AG09309 (cell line): ENCODE results near the gene NXN.
"Not testable (repeated sequence)": the region's sequence is repeated elsewhere in the genome, so short reads cannot be mapped to it uniquely, and the experiment has no call there.

Source experiments
- DNase-seq: peaks from one replicate; pipeline ENCODE4 v3.0.0-alpha.2; 2010; ENCODE audit warnings: low read depth
- H3K4me3 ChIP-seq: 2 replicates; pipeline ENCODE4 v1.5.1; 2011; ENCODE audit warnings: mild to moderate bottlenecking, low read depth, low read length, moderate library complexity; ENCODE audit not compliant: control insufficient read depth
- TF ChIP-seq, protein P1 (sequence below): IDR thresholded peaks from 2 replicates; pipeline ENCODE4 v1.5.1; 2011; ENCODE audit warnings: mild to moderate bottlenecking, low read depth, low read length, inconsistent platforms; ENCODE audit not compliant: insufficient read depth, control insufficient read depth; ENCODE audit errors: missing control alignments

The NXN gene

DNA sequence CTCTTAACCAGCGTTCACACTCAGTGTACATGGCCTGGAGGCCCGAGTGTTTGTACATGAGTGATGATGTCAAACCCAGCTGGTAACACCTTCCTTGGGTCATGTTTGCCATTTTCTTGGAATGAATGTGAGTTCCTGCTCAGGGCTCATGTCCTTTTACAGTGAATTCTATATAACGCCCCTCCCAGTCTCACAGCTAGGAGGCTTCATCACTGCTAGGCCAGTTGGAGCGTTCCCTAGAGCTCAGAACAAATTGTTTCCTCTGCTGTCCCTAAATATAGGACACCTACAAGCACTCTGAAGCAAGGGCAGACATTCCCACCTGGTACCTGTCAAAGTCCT lies 22.8 kb upstream of the NXN start:
- TF ChIP-seq, protein P1, sequence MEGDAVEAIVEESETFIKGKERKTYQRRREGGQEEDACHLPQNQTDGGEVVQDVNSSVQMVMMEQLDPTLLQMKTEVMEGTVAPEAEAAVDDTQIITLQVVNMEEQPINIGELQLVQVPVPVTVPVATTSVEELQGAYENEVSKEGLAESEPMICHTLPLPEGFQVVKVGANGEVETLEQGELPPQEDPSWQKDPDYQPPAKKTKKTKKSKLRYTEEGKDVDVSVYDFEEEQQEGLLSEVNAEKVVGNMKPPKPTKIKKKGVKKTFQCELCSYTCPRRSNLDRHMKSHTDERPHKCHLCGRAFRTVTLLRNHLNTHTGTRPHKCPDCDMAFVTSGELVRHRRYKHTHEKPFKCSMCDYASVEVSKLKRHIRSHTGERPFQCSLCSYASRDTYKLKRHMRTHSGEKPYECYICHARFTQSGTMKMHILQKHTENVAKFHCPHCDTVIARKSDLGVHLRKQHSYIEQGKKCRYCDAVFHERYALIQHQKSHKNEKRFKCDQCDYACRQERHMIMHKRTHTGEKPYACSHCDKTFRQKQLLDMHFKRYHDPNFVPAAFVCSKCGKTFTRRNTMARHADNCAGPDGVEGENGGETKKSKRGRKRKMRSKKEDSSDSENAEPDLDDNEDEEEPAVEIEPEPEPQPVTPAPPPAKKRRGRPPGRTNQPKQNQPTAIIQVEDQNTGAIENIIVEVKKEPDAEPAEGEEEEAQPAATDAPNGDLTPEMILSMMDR, result no peak
- DNase-seq, result no peak
- H3K4me3 ChIP-seq, result no peak overlapping the region

DNA sequence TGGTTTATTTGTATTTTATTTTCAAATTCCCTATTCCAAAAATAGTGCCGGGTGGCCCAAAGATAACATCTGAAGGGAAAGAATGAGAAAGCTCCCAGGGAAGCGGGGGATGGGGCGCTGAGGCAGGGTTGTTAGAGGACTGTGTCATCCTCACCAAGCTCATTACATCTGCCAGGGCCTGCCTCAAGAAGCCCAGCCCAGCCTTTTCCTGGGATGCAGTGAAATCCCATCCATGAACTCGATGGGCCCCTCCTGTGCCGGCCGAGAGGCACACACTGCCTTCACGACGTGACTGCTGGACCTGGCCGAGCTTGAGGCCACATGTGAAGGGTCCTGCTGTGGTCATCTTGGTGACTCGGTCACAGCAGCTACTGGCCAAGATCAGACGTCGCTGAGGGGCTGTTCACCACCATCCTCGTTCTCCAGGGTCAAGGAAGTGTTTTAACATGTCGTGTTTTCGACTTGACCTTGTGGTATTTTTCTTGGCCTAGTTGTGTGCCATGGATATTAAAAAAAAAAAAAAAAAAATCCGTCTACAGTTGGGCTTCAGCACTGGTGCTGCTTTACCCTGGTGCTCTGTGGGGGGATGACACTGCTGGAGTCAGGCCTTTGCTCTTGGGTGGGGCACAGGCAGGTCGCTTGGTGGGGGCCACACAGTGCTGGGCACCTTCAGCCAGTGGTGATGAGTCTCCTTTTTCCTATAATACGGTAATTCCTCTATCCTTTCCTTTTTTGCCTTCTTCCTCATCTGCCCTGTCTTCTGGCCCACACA lies 22.2 kb upstream of the NXN start:
- no peak for DNase-seq
- TF ChIP-seq, protein P1, result no peak
- no peak overlapping the region for H3K4me3 ChIP-seq

DNA sequence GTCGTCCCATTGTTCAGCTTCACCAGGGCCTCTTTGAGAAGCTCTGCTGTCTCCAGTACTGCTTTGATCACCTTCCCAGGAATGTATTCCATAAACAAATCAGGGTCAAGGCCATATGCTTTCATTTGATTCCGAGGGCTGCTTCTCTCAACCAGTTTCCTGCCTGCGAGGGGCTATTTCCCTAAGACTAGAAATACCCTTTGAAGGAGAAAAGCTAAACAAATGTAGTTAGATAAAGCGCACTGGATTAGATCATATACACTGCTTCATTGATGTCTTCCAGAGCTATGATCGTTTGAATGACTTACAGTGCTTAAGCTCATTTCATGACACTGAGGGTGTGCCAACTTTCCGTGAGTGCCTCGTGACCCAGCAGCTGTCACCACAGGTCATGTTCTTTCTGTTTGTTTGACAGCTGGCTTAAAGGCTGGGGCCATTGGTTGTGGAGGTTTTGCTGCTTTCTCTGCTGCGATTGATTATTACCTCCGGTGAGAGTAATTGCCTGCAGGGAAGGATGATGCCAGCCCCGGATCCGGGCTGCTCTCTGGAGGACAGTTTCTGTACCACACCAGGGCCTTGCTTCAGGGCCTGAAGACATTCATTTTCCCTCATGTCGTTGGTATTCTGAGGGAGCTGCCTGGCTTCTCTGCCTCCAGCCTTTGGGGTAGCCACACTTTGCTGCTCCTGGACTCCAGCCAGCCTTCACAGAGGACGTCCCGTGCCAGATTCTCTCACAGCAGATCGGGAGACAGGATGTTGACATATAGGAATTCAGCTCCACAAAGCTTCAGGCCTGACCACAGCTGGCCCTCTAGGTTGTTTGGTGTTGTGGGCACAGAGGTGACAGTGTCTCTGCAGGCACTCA lies 21.3 kb upstream of the NXN start:
- TF ChIP-seq, protein P1, result no peak
- no peak for DNase-seq
- no peak overlapping the region for H3K4me3 ChIP-seq

DNA sequence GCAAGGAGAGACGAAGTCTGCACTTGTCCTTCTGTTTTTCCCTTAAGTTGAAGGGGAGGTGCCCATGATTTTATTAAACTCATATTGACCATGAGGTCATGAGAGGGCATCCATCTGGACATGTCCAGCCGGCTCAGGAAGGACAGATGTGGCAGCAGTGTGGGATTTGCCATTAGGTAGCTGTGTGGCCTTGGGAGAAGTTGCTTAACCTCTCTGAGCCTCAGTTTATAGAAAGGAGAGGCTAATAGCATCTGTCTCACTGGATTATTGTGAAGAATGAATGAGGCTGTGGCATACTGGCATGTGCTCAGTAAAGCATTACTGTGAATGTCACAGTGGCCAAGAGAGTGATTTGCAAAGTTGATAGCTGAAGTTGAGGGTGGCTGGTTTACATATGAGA lies 18.5 kb upstream of the NXN start:
- TF ChIP-seq, protein P1, result no peak
- DNase-seq, result no peak
- H3K4me3 ChIP-seq, result peak overlapping the region; percentile 75; the same call in 1 of the 2 replicates

DNA sequence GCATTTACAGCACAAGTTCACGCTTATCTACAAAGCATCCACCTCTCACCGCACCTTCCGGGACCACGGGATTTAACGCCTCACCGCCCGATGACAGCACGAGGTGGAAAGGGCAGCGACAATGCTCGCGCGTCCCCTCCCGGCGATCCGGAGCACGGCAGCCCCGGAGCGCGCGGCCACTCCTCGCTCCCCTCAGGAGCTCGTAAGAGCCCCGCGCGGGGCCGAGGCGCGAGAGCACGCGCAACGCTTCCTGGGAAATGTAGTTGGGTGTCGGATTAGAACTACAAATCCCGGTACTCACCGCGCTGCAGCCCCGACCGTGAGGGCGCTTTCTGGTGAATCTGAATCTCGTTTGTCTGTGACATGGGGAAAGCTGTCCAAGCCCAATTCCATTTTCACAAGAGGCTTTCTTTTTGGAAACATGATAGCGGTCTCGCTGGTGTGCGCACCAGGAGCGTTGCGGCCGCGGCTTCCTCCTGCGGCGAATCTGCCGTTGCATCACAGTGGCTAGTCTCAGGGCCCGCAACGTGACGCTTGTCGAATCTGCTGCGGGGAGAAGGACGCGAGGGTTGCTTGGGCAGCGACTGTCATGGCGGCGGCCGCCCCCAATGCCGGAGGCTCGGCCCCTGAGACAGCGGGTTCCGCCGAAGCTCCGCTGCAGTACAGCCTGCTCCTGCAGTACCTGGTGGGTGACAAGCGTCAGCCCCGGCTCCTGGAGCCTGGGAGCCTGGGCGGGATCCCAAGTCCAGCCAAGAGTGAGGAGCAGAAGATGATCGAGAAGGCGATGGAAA lies 17.2 kb upstream of the NXN start, which contains the start of gene TIMM22:
Gene TIMM22 (plus strand): TSS at position 576 of the 791 bp plus-strand sequence. CDS start 14 bp downstream, at position 590.
- DNase-seq, result peak; percentile 93
- H3K4me3 ChIP-seq, result peak within 1 kb of the TSS; percentile 75
- TF ChIP-seq, protein P1, result peak; percentile 79

DNA sequence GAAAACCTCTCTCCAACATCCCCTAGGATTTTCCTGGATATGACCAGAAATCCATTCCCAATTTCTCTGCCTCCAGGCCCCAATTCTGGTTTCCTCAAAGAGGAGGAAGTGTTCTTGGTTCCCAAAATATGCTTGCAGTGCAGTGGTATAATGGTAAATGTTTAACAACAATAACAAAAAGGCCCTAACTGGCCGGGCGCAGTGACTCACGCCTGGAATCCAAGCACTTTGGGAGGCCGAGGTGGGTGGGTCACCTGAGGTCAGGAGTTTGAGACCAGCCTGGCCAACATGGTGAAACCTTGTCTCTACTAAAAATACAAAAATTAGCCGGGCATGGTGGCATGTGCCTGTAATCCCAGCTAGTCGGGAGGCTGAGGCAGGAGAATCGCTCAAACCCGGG lies 15.7 kb upstream of the NXN start:
- DNase-seq, H3K4me3 ChIP-seq: not testable (repeated sequence)

DNA sequence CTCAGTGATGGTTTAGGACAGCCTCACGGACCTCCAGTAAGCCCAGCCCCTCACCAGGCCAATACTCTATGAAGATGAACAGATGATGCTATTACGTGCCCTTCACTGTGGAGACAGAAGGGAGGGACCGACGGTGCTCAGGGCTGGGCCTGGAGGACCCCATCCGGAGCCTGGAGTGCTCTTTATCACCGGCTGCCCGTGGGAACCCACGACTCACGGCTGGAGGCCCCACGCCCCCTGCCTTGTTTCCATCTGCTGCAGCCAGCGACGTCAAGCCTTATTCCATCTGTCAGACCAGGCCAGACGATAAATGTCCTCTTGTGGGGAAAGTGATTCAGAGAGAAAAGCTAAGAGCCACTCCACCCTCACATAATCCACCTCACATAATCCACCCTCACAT lies 13.4 kb upstream of the NXN start:
- DNase-seq, result no peak
- no peak overlapping the region for H3K4me3 ChIP-seq
- TF ChIP-seq, protein P1, result no peak
